GM12891 (cell line): ENCODE results near the gene PSMD1.

Experiments used
- POLR2A ChIP-seq: IDR thresholded peaks from 2 replicates; pipeline ENCODE4 v1.6.1; 2011; ENCODE audit warnings: low read depth, low read length, control low read depth
- POLR2AphosphoS5 ChIP-seq: IDR thresholded peaks from 2 replicates; pipeline ENCODE4 v1.6.1; 2011; ENCODE audit warnings: low read depth, low read length, control low read depth
- TAF1 ChIP-seq: IDR thresholded peaks from 2 replicates; pipeline ENCODE4 v1.6.1; 2011; ENCODE audit warnings: low read depth, low read length, control low read depth

- TF ChIP-seq POLR2AphosphoS5 (no peak), POLR2A (no peak), TAF1 (no peak)
Measured at GRCh38 chr2:231126123-231126522, 69.5 kb downstream of the PSMD1 start.
